ENCODE data around the gene TECPR1.

GRCh38 chr7:98194672-98195457 is 57.2 kb downstream of the TECPR1 start:
- TF ChIP-seq CTCF (IDR thresholded peaks at IDR 0.05; ENCODE audit: low read length): no peak
- TF ChIP-seq EZH2 (IDR thresholded peaks at IDR 0.05; ENCODE audit: borderline replicate concordance, low read length): no peak
